H1 (cell line): ENCODE results near the gene CC2D2A.

ENCODE experiments used
- CTCF ChIP-seq, 3 experiments: IDR thresholded peaks; 1 replicate in 2 of 3; 2 replicates in 1 of 3; pipeline versions ENCODE4 v1.5.1 to v1.6.1; 2011; ENCODE audit warnings: low read length in 3 of 3, mild to moderate bottlenecking in 3 of 3, inconsistent platforms in 2 of 3, low read depth in 1 of 3, moderate library complexity in 1 of 3; ENCODE audit not compliant: insufficient read depth in 1 of 3; ENCODE audit errors: control extremely low read depth in 1 of 3
- EP300 ChIP-seq, 2 experiments: IDR thresholded peaks; 1 replicate in 1 of 2; 2 replicates in 1 of 2; pipeline ENCODE4 v1.6.1; 2011 to 2012; ENCODE audit warnings: low read depth in 2 of 2, low read length in 2 of 2, mild to moderate bottlenecking in 2 of 2, borderline replicate concordance in 1 of 2, inconsistent platforms in 1 of 2, moderate library complexity in 1 of 2
- GTF2F1 ChIP-seq: IDR thresholded peaks from 2 replicates; pipeline ENCODE4 v1.6.1; 2012; ENCODE audit warnings: low read depth, low read length, improper control_type of control experiment, borderline replicate concordance
- PHF8 ChIP-seq: fragments of 200-600 bp; sonication (generic); conservative IDR thresholded peaks from 2 replicates; pipeline ENCODE4 v1.7.1; 2012; ENCODE audit warnings: low read depth, mild to moderate bottlenecking, inconsistent platforms, low read length, moderate library complexity
- POU5F1 ChIP-seq: IDR thresholded peaks from 2 replicates; pipeline ENCODE4 v1.6.1; 2011; ENCODE audit warnings: low read depth, mild to moderate bottlenecking, low read length, moderate library complexity
- TAF1 ChIP-seq: IDR thresholded peaks from 2 replicates; pipeline ENCODE4 v1.6.1; 2011; ENCODE audit warnings: mild to moderate bottlenecking, low read depth, low read length
- TAF7 ChIP-seq: optimal IDR thresholded peaks from 2 replicates; pipeline ENCODE3; 2011; ENCODE audit warnings: low read depth, mild to moderate bottlenecking, inconsistent platforms, low read length, moderate library complexity, borderline replicate concordance
- TBP ChIP-seq: IDR thresholded peaks from 2 replicates; pipeline ENCODE4 v1.6.1; 2011; ENCODE audit warnings: low read depth, low read length, improper control_type of control experiment
- TF ChIP-seq, protein P1 (sequence below): fragments of 300-600 bp; sonication (generic); IDR thresholded peaks from 2 replicates; pipeline ENCODE4 v1.7.1; 2012; ENCODE audit warnings: low read length, moderate library complexity, mild to moderate bottlenecking, inconsistent platforms; ENCODE audit not compliant: insufficient replicate concordance

- TF ChIP-seq PHF8 (no peak), GTF2F1 (no peak), EP300 (IDR thresholded peaks at IDR 0.05; ENCODE audit: borderline replicate concordance in 1 of 2, low read depth in 2 of 2, low read length in 2 of 2) (no peak), CTCF (IDR thresholded peaks at IDR 0.05; ENCODE audit: control extremely low read depth in 1 of 3, insufficient read depth in 1 of 3, low read depth in 1 of 3, low read length in 3 of 3) (no peak), TBP (no peak), TAF1 (no peak), POU5F1 (no peak), TAF7 (no peak)
- TF ChIP-seq, protein P1, sequence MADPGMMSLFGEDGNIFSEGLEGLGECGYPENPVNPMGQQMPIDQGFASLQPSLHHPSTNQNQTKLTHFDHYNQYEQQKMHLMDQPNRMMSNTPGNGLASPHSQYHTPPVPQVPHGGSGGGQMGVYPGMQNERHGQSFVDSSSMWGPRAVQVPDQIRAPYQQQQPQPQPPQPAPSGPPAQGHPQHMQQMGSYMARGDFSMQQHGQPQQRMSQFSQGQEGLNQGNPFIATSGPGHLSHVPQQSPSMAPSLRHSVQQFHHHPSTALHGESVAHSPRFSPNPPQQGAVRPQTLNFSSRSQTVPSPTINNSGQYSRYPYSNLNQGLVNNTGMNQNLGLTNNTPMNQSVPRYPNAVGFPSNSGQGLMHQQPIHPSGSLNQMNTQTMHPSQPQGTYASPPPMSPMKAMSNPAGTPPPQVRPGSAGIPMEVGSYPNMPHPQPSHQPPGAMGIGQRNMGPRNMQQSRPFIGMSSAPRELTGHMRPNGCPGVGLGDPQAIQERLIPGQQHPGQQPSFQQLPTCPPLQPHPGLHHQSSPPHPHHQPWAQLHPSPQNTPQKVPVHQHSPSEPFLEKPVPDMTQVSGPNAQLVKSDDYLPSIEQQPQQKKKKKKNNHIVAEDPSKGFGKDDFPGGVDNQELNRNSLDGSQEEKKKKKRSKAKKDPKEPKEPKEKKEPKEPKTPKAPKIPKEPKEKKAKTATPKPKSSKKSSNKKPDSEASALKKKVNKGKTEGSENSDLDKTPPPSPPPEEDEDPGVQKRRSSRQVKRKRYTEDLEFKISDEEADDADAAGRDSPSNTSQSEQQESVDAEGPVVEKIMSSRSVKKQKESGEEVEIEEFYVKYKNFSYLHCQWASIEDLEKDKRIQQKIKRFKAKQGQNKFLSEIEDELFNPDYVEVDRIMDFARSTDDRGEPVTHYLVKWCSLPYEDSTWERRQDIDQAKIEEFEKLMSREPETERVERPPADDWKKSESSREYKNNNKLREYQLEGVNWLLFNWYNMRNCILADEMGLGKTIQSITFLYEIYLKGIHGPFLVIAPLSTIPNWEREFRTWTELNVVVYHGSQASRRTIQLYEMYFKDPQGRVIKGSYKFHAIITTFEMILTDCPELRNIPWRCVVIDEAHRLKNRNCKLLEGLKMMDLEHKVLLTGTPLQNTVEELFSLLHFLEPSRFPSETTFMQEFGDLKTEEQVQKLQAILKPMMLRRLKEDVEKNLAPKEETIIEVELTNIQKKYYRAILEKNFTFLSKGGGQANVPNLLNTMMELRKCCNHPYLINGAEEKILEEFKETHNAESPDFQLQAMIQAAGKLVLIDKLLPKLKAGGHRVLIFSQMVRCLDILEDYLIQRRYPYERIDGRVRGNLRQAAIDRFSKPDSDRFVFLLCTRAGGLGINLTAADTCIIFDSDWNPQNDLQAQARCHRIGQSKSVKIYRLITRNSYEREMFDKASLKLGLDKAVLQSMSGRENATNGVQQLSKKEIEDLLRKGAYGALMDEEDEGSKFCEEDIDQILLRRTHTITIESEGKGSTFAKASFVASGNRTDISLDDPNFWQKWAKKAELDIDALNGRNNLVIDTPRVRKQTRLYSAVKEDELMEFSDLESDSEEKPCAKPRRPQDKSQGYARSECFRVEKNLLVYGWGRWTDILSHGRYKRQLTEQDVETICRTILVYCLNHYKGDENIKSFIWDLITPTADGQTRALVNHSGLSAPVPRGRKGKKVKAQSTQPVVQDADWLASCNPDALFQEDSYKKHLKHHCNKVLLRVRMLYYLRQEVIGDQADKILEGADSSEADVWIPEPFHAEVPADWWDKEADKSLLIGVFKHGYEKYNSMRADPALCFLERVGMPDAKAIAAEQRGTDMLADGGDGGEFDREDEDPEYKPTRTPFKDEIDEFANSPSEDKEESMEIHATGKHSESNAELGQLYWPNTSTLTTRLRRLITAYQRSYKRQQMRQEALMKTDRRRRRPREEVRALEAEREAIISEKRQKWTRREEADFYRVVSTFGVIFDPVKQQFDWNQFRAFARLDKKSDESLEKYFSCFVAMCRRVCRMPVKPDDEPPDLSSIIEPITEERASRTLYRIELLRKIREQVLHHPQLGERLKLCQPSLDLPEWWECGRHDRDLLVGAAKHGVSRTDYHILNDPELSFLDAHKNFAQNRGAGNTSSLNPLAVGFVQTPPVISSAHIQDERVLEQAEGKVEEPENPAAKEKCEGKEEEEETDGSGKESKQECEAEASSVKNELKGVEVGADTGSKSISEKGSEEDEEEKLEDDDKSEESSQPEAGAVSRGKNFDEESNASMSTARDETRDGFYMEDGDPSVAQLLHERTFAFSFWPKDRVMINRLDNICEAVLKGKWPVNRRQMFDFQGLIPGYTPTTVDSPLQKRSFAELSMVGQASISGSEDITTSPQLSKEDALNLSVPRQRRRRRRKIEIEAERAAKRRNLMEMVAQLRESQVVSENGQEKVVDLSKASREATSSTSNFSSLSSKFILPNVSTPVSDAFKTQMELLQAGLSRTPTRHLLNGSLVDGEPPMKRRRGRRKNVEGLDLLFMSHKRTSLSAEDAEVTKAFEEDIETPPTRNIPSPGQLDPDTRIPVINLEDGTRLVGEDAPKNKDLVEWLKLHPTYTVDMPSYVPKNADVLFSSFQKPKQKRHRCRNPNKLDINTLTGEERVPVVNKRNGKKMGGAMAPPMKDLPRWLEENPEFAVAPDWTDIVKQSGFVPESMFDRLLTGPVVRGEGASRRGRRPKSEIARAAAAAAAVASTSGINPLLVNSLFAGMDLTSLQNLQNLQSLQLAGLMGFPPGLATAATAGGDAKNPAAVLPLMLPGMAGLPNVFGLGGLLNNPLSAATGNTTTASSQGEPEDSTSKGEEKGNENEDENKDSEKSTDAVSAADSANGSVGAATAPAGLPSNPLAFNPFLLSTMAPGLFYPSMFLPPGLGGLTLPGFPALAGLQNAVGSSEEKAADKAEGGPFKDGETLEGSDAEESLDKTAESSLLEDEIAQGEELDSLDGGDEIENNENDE: no peak
Observed at GRCh38 chr4:15501941-15502340, 32.3 kb downstream of the CC2D2A start.
